Small intestine (tissue), 7 donors: ENCODE results near the gene DCUN1D1. TPM values are rescaled to one million over a fixed set of nuclear protein-coding genes. Genes with fewer than 3 reads are reported as not detected.

Source experiments
- DNase-seq, 2 donors: peaks; one replicate each; pipeline versions ENCODE4 v3.0.0 to v3.0.0-alpha.2; 2013
- FAIRE-seq: peaks from 2 replicates; lab custom pipeline; 2012; peaks lifted over from hg19 to GRCh38; lab: Jason Lieb, UNC
- H3K27ac ChIP-seq, 3 donors: one replicate each; pipeline ENCODE4 v1.5.1; 2013; ENCODE audit warnings: low read length in 2 of 3, mild to moderate bottlenecking in 2 of 3, control low read depth in 1 of 3, inconsistent platforms in 1 of 3, low read depth in 1 of 3, moderate library complexity in 1 of 3
- H3K27me3 ChIP-seq, 3 donors: one replicate each; pipeline ENCODE4 v1.6.1; 2013; ENCODE audit warnings: low read length in 3 of 3, inconsistent platforms in 1 of 3; ENCODE audit not compliant: control insufficient read depth in 3 of 3, insufficient read depth in 3 of 3
- H3K36me3 ChIP-seq, 3 donors: one replicate each; pipeline ENCODE4 v1.6.1; 2013; ENCODE audit warnings: low read length in 3 of 3, inconsistent platforms in 1 of 3, low read depth in 1 of 3, mild to moderate bottlenecking in 1 of 3, moderate library complexity in 1 of 3; ENCODE audit not compliant: control insufficient read depth in 3 of 3, insufficient read depth in 2 of 3
- H3K4me1 ChIP-seq, 3 donors: one replicate each; pipeline ENCODE4 v1.6.1; 2013; ENCODE audit warnings: low read length in 2 of 3, inconsistent platforms in 1 of 3, low read depth in 1 of 3, mild to moderate bottlenecking in 1 of 3, moderate library complexity in 1 of 3; ENCODE audit not compliant: control insufficient read depth in 3 of 3, insufficient read depth in 2 of 3
- H3K4me3 ChIP-seq, 3 donors: one replicate each; pipeline ENCODE4 v1.5.1; 2013; ENCODE audit warnings: low read length in 3 of 3, control low read depth in 1 of 3, inconsistent platforms in 1 of 3, low read depth in 1 of 3, mild to moderate bottlenecking in 1 of 3, moderate library complexity in 1 of 3
- H3K9me3 ChIP-seq, 2 donors: one replicate each; pipeline ENCODE4 v1.6.1; 2013; ENCODE audit warnings: low read depth in 1 of 2, low read length in 1 of 2; ENCODE audit not compliant: control insufficient read depth in 2 of 2, insufficient read depth in 1 of 2
- WGBS, 3 donors: extraction: QIAGEN DNeasy Blood & Tissue Kit; methylation state at CpG; one replicate each; pipeline ENCODE4 v1.1.7; 2013; 5-methylcytosine and 5-hydroxymethylcytosine counted together
- polyA plus RNA-seq, 4 donors: library from polyadenylated mRNA; stranded (reverse) in 3 of 4; unstranded in 1 of 4; fragments of 200-250 nt in 3 of 4; fragments of 120-200 nt in 1 of 4; gene quantifications; one replicate each; pipeline versions ENCODE4 v1.2.1 to v1.2.3, GENCODE V29; 2013
- donor health status: healthy with polysubstance abuse.
- donor health status: control.
- donor health status: control.
- donor health status: Bipolar disorder and iron deficiency.
- donor health status: healthy.

The DCUN1D1 gene
- polyA plus RNA-seq, 4 donors = 9.2 to 40.0 (median 11.7) TPM

DNA sequence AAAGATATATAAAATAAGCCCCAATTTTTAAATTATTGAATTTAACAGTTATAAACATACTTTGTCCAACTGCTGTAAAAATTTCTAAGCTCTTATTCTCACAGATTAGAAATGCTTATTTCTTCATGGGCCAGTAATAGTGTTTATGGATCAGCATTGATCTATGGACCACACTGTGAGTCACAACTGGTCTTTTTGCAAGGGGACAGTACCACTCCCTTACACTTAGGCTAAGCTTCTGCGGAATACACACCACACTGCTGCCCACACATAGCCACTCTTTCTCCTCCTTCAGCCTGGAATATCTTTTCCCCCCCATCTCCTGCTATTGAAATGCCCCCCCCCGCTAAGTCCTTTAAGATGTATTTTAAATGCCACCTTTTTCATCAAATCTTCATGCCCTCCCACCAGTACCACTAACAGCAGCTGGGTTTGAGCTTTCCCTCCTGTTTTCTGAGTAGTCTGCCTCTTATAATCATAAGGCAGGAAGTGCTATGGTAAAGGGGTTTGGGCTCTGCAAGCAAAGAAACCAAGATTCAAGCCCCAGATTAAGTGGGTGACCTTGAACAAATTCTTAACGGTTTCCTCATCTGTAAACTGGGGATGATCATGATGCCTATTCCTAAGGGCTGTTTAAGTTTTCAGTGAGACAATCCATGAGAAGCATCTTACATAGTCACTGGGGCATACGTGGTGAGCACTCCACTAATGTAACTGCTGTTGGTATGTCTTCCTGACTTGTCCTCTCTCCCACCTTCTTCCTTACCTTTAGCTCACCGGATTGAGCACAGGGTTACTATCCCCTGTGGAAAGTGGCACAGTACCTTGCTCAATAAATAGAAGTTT lies 69.2 kb downstream of the DCUN1D1 start:
- H3K4me3 ChIP-seq = no peak overlapping the region
- DNase-seq = no peak
- FAIRE-seq = no peak
- WGBS, 3 donors = 83 to 88% (median 84%) methylated on average over 5 of the region's 5 CpGs
- H3K9me3 ChIP-seq = no peaks in the 10 kb centered on the region
- H3K27ac ChIP-seq = no peak overlapping the region
- no peaks in the 10 kb centered on the region for H3K4me1 ChIP-seq
- no peaks in the 10 kb centered on the region for H3K27me3 ChIP-seq
- H3K36me3 ChIP-seq = peaks cover 0 to 25% (median 3%) of the 10 kb centered on the region in 3 donors

DNA sequence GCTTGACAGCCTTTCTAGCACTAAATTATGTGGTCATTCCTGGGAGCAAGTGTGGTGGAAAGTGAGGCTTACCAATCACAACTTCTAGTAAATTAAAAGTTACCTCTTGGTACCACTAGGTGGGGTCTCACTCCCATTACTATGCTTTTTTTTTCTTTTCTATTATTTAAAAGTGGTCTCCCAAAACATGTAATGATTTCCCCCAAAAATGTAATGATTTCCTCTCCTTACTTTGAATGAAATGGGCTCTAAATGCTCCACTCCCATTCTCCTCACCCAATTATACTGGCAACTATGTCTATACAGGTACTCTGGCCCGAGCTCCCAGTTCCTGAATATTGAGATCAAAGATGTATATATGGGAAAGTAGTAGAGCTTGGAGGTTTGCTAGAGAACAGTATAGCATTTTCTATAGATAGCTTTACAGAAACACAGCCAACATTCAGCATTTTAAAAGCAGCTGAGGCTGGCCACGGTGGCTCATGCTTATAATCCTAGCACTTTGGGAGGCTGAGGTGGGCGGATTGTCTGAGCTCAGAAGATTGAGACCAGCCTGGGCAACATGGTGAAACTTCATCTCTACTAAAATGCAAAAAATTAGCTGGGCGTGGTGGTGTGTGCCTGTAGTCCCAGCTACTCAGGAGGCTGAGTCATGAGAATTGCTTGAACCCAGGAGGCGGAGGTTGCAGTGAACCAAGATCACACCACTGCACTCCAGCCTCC lies 70.9 kb downstream of the DCUN1D1 start:
- FAIRE-seq (no peak), DNase-seq (no peak)
- WGBS, 3 donors = 93 to 97% (median 94%) methylated on average over 5 of the region's 5 CpGs

DNA sequence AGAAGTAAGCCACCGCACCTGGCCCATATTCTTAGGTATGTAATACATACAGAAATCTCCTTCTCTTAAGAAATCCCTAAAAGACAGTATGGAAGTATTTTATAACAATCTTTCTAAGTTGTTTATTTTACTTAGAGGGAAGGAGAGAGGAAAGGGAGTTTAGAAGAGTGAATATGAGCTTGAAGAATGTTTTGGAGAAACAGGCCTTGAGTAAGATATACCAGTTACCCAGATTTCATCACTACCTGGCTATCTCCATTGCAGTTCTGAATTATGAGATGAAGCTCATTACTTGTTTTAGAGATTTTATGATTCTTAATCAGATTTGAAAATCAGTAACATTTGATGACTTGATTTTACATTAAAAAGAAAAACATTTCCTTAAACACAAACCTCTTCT lies 71.9 kb downstream of the DCUN1D1 start:
- Histone ChIP-seq H3K27me3 (no peaks in the 10 kb centered on the region), H3K4me3 (no peak overlapping the region), H3K9me3 (no peaks in the 10 kb centered on the region), H3K4me1 (no peaks in the 10 kb centered on the region), H3K27ac (no peak overlapping the region), H3K36me3 (peaks cover 3 to 32% (median 5%) of the 10 kb centered on the region in 3 donors)
- DNase-seq = no peak
- 96 to 100% (median 97%) methylated on average over 1 of the region's 1 CpG for WGBS, 3 donors
- FAIRE-seq = no peak

More for the DNA sequence above, 70.9 kb downstream of the DCUN1D1 start:
- Histone ChIP-seq H3K4me1 (no peaks in the 10 kb centered on the region), H3K27ac (no peak overlapping the region), H3K9me3 (no peaks in the 10 kb centered on the region), H3K27me3 (no peaks in the 10 kb centered on the region), H3K4me3 (no peak overlapping the region), H3K36me3 (peaks cover 3 to 31% (median 5%) of the 10 kb centered on the region in 3 donors)

DNA sequence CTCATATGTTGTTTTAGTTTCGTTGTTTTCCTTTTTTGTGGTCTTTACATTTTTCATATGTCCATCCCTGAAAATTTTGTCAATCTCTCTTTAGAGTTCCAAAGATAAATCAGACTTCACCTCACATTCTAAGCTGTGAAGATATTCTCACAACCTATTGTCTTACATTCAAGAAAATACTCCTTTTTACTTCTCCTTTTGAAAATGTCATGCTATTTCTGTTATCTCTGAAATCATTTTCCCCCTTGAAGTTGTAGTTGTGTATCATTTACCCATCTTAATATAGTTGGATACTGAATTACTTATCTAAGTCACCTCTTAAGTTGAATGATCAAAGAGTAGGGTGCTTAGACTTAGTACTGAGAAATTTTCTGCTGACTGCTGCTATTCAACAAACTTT lies 74.3 kb downstream of the DCUN1D1 start:
- Histone ChIP-seq H3K36me3 (peaks cover 4 to 27% (median 5%) of the 10 kb centered on the region in 3 donors), H3K4me1 (no peaks in the 10 kb centered on the region), H3K27ac (no peak overlapping the region), H3K27me3 (no peaks in the 10 kb centered on the region), H3K4me3 (no peak overlapping the region), H3K9me3 (no peaks in the 10 kb centered on the region)
- no peak for FAIRE-seq
- no peak for DNase-seq
- WGBS, 3 donors = 55 to 95% (median 86%) methylated on average over 1 of the region's 1 CpG

DNA sequence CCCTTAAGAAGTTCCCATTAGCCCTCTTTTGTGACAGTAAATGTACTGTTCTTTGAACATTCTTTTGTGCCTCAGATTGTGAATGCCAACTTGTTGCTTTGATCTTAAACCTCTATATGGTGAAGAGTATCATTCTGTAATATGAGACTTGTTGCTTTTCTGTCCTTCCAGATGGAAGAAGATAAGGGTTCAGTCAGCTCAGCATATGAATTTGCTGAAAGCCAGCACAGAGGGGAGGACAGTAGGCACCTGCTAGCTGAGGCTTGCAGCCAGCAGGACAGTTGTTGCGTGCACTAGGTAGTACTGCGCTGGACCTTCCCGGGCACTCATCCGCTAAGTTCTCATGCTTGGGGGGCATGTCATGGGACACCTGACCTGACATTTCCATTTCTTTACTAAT lies 74.7 kb downstream of the DCUN1D1 start:
- Histone ChIP-seq H3K27me3 (no peaks in the 10 kb centered on the region), H3K4me3 (no peak overlapping the region), H3K4me1 (no peaks in the 10 kb centered on the region), H3K9me3 (no peaks in the 10 kb centered on the region), H3K36me3 (peaks cover 4 to 28% (median 5%) of the 10 kb centered on the region in 3 donors), H3K27ac (no peak overlapping the region)
- FAIRE-seq (no peak), DNase-seq (no peak)
- 96 to 100% (median 97%) methylated on average over 4 of the region's 4 CpGs for whole genome bisulfite sequencing, 3 donors

DNA sequence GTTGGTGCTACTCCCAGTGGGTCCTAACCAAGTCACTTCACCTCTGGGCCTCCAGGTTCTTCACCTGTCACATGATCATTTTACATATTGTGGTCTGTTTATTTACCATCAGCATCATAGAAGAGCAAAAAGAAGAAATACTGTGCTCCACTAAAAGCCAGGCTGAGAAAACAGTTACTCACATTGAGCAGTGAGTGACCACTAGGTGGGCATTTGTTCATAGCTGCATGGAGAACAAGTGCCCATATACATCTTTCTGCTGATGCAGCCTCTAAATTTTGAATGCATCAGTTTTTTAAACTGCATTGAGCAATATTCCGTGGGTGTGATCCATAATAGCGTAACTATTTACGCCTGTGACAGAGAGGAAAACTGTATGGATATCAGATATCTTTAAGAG lies 76.2 kb downstream of the DCUN1D1 start:
- Histone ChIP-seq H3K9me3 (no peaks in the 10 kb centered on the region), H3K36me3 (peaks cover 4 to 26% (median 7%) of the 10 kb centered on the region in 3 donors), H3K4me3 (no peak overlapping the region), H3K27me3 (no peaks in the 10 kb centered on the region), H3K27ac (no peak overlapping the region), H3K4me1 (no peaks in the 10 kb centered on the region)
- 91 to 97% (median 92%) methylated on average over 3 of the region's 3 CpGs for WGBS, 3 donors
- no peak for DNase-seq
- FAIRE-seq = no peak

DNA sequence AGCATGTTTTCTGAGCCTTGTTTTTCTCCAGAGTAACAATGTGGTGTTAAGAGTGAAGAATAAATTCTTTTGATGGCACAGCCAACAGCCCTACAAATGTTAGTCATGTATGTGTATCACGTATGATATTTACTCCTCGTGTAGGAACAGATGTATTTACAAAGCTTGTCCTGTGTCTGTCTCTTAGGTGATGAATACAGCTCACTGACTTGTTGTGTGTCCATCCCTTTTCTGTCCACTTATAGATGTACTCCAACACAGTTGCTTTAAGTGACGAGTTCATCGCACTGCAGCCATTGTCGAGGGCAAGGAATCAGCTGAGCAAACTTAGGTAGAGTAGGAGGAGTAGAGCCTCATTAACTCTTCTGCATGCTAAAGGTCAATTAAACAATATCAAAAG lies 78.1 kb downstream of the DCUN1D1 start:
- 81 to 86% (median 85%) methylated on average over 5 of the region's 5 CpGs for WGBS, 3 donors
- no peaks in the 10 kb centered on the region for H3K27me3 ChIP-seq
- peaks cover 4 to 25% (median 7%) of the 10 kb centered on the region in 3 donors for H3K36me3 ChIP-seq
- DNase-seq (no peak), FAIRE-seq (no peak)
- no peaks in the 10 kb centered on the region for H3K4me1 ChIP-seq
- H3K4me3 ChIP-seq = no peak overlapping the region
- no peaks in the 10 kb centered on the region for H3K9me3 ChIP-seq
- no peak overlapping the region for H3K27ac ChIP-seq

DNA sequence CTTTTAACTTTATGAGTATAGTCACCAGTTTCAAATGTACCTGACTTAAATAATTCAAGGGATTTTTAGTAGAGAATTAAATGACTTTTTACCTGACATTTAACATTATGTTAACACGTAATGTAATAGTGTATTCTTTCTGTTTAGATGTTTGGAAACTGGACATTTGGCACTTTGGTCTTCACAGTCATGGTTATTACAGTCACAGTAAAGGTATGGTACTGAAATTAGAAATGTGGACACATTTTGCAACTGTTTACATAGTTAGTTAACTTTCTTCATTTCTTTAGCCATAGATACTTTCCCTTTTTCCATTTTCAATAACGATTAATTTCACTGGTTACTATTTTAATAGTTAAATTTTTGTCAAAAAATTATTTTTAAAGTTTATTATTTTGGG lies 83.8 kb downstream of the DCUN1D1 start:
- no peaks in the 10 kb centered on the region for H3K9me3 ChIP-seq
- DNase-seq (peak in 1 of 2 donors; percentile 12), FAIRE-seq (no peak)
- H3K4me3 ChIP-seq = no peak overlapping the region
- peaks cover 0 to 11% (median 4%) of the 10 kb centered on the region in 3 donors for H3K36me3 ChIP-seq
- H3K27ac ChIP-seq = peak overlapping the region in 1 of 3 donors; percentile 25
- H3K27me3 ChIP-seq = no peaks in the 10 kb centered on the region
- WGBS, 3 donors = 89 to 97% (median 93%) methylated on average over 2 of the region's 2 CpGs
- peaks cover 0 to 7% (median 0%) of the 10 kb centered on the region in 3 donors for H3K4me1 ChIP-seq
